Neutrophil (primary cell): ENCODE results near the gene MRPS33.

Source experiments
- H3K27ac ChIP-seq: fragments of 200-600 bp; sonication (generic); 2 replicates; pipeline ENCODE4 v1.5.1; 2016; ENCODE audit warnings: mild to moderate bottlenecking, moderate library complexity
- H3K27me3 ChIP-seq: fragments of 200-600 bp; sonication (generic); 2 replicates; pipeline ENCODE4 v1.6.0; 2016; ENCODE audit warnings: mild to moderate bottlenecking
- H3K36me3 ChIP-seq: fragments of 200-600 bp; sonication (generic); 2 replicates; pipeline ENCODE4 v1.5.1; 2017
- H3K4me1 ChIP-seq, 2 experiments: fragments of 200-600 bp in 1 of 2; sonication (generic) in 1 of 2; 1 replicate in 1 of 2; 2 replicates in 1 of 2; pipeline versions ENCODE4 v1.5.1 to v1.6.1; 2013 to 2016; ENCODE audit warnings: low read depth in 1 of 2, low read length in 1 of 2, mild to moderate bottlenecking in 1 of 2, moderate library complexity in 1 of 2; ENCODE audit not compliant: control insufficient read depth in 1 of 2, insufficient read depth in 1 of 2
- H3K4me3 ChIP-seq, 2 experiments: fragments of 200-600 bp in 1 of 2; sonication (generic) in 1 of 2; 1 replicate in 1 of 2; 2 replicates in 1 of 2; pipeline ENCODE4 v1.5.1; 2013 to 2016; ENCODE audit warnings: low read depth in 1 of 2, low read length in 1 of 2, mild to moderate bottlenecking in 1 of 2, moderate library complexity in 1 of 2
- H3K9me3 ChIP-seq: fragments of 200-600 bp; sonication (generic); 2 replicates; pipeline ENCODE4 v1.5.1; 2016
- CTCF ChIP-seq: fragments of 200-600 bp; sonication (generic); IDR thresholded peaks from 2 replicates; pipeline ENCODE4 v1.5.1; 2016; ENCODE audit warnings: antibody characterized with exemption

The MRPS33 gene

GRCh38 chr7:141028767-141029166 lies 14.0 kb upstream of the MRPS33 start:
- no peak overlapping the region for H3K4me3 ChIP-seq
- no peak for TF ChIP-seq CTCF
- no peaks in the 10 kb centered on the region for H3K9me3 ChIP-seq

GRCh38 chr7:141027043-141027442 lies 12.3 kb upstream of the MRPS33 start:
- TF ChIP-seq CTCF: no peak

More at GRCh38 chr7:141028767-141029166, 14.0 kb upstream of the MRPS33 start:
- Histone ChIP-seq H3K27ac (no peak overlapping the region), H3K36me3 (no peaks in the 10 kb centered on the region), H3K27me3 (peaks cover 5% of the 10 kb centered on the region), H3K4me1 (no peaks in the 10 kb centered on the region)

DNA sequence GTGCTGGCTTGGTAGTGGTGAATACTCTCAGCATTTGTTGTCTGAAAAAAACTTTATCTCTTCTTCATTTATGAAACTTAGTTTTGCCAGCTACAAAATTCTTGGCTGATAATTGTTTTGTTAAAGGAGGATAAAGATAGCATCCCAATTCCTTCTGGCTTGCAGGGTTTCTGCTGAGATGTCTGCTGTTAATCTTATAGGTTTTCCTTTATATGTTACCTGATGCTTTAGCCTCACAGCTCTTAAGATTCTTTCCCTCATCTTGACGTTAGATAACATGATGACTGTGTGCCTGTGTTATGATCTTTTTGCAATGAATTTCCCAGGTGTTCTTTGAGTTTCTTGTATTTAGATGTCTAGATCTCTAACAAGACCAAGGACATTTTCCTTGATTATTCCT lies 9.9 kb upstream of the MRPS33 start:
- peaks cover 36% of the 10 kb centered on the region for H3K27me3 ChIP-seq
- H3K36me3 ChIP-seq: no peaks in the 10 kb centered on the region
- no peaks in the 10 kb centered on the region for H3K9me3 ChIP-seq
- TF ChIP-seq CTCF: no peak
- H3K27ac ChIP-seq: no peak overlapping the region
- H3K4me3 ChIP-seq: no peak overlapping the region
- H3K4me1 ChIP-seq: no peaks in the 10 kb centered on the region

More at GRCh38 chr7:141027043-141027442, 12.3 kb upstream of the MRPS33 start:
- Histone ChIP-seq H3K9me3 (no peaks in the 10 kb centered on the region), H3K4me1 (no peaks in the 10 kb centered on the region), H3K27ac (no peak overlapping the region), H3K4me3 (no peak overlapping the region), H3K36me3 (no peaks in the 10 kb centered on the region), H3K27me3 (peaks cover 16% of the 10 kb centered on the region)

DNA sequence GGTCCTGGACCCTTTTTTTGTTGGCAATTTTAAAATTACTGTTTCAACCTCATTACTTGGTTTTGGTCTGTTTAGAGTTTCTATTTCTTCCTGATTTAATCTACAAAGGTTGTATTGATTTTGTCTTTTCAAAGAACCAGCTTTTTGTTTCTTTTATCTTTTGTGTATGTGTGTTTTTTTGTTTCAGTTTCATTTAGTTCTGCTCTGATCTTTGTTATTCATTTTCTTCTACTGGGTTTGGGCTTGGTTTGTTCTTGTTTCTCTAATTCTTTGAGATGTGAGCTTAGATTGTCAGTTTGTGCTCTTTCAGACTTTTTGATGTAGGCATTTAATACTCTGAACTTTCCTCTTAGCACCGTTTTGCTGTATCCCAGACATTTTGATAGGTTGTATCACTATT lies 8.5 kb upstream of the MRPS33 start:
- Histone ChIP-seq H3K36me3 (no peaks in the 10 kb centered on the region), H3K4me1 (no peaks in the 10 kb centered on the region), H3K4me3 (no peak overlapping the region), H3K27me3 (peaks cover 50% of the 10 kb centered on the region), H3K27ac (no peak overlapping the region), H3K9me3 (no peaks in the 10 kb centered on the region)
- no peak for TF ChIP-seq CTCF

DNA sequence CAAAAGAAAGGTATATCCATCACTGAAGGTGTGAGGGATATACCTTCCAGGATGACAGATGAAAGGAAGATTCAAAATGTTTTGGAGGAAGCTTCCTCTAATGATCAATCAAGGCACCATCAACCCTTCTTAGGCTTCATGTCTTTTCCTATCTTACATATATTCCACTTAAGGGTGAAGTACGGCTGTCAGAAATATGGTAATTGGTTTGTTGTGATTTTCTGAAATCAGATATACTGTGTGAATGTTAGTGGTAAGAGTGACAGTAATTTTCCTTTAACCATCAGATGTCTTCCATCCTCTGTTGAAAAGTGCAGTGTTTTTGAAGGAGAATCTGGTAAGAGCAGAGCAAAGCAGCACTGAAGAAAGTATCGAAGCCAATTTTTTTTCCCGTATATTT lies 2.8 kb upstream of the MRPS33 start:
- no peak overlapping the region for H3K4me3 ChIP-seq
- no peaks in the 10 kb centered on the region for H3K36me3 ChIP-seq
- H3K4me1 ChIP-seq: peaks cover 16 to 18% of the 10 kb centered on the region in 2 experiments
- H3K9me3 ChIP-seq: no peaks in the 10 kb centered on the region
- no peak overlapping the region for H3K27ac ChIP-seq
- peaks cover 73% of the 10 kb centered on the region for H3K27me3 ChIP-seq
- no peak for TF ChIP-seq CTCF

DNA sequence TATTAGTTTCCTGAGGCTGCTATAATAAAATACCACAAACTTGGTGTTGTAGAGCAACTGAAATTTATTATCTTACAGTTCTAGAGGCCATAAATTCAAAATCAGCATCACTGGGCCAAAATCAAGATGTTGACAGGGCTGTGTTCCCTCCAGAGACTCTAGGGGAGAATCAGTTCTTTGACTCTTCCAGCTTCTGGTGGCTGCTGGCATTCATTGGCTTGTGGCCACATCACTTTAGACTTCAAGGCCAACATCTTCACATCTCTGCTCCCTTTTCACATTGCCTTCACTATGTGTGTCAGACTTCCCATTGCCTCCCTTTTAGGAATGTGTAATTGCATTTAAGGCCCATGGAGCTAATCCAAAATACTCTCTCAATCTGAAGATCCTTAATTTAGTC lies 1.6 kb upstream of the MRPS33 start:
- peaks cover 63% of the 10 kb centered on the region for H3K27me3 ChIP-seq
- H3K27ac ChIP-seq: no peak overlapping the region
- H3K36me3 ChIP-seq: no peaks in the 10 kb centered on the region
- H3K9me3 ChIP-seq: no peaks in the 10 kb centered on the region
- H3K4me3 ChIP-seq: no peak overlapping the region
- peaks cover 18 to 20% of the 10 kb centered on the region in 2 experiments for H3K4me1 ChIP-seq
- no peak for TF ChIP-seq CTCF
